GM21423 (cell line): ENCODE data around the gene NCF2.
"Not testable (repeated sequence)": the region's sequence is repeated elsewhere in the genome, so short reads cannot be mapped to it uniquely, and the experiment has no call there.

Experiments
- ATAC-seq: cut with Tn5 transposase; IDR thresholded peaks from one replicate; pipeline ENCODE4 v1.9.1; 2021; ENCODE audit warnings: mild to moderate bottlenecking, moderate library complexity; ENCODE audit not compliant: unreplicated experiment

NCF2 gene

GRCh38 chr1:183612975-183613374 is 22.7 kb upstream of the NCF2 start:
- ATAC-seq: not testable (repeated sequence)

- ATAC-seq: no peak
Measured at GRCh38 chr1:183612407-183612806, 22.1 kb upstream of the NCF2 start.

- no peak for ATAC-seq
Measured at GRCh38 chr1:183611021-183611420, 20.8 kb upstream of the NCF2 start.

GRCh38 chr1:183609759-183610452 is 19.6 kb upstream of the NCF2 start:
- no peak for ATAC-seq

GRCh38 chr1:183609313-183609712 is 19.1 kb upstream of the NCF2 start:
- ATAC-seq: no peak

- ATAC-seq: peak; percentile 36
Measured at GRCh38 chr1:183607322-183607980, 17.2 kb upstream of the NCF2 start.

GRCh38 chr1:183605904-183606303 is 15.6 kb upstream of the NCF2 start:
- no peak for ATAC-seq

- ATAC-seq: peak; percentile 20
Measured at GRCh38 chr1:183604815-183605214, 14.6 kb upstream of the NCF2 start.

GRCh38 chr1:183604038-183604808 is 14.0 kb upstream of the NCF2 start:
- peak; percentile 39 for ATAC-seq

- ATAC-seq: no peak
Measured at GRCh38 chr1:183602510-183602909, 12.3 kb upstream of the NCF2 start.

GRCh38 chr1:183600634-183601033 is 10.4 kb upstream of the NCF2 start:
- no peak for ATAC-seq

GRCh38 chr1:183600136-183600535 is 9.9 kb upstream of the NCF2 start:
- ATAC-seq: no peak

- peak; percentile 70 for ATAC-seq
Measured at GRCh38 chr1:183598386-183598785, 8.1 kb upstream of the NCF2 start.

GRCh38 chr1:183597656-183598347 is 7.5 kb upstream of the NCF2 start:
- no peak for ATAC-seq

- ATAC-seq: no peak
Measured at GRCh38 chr1:183596500-183596899, 6.2 kb upstream of the NCF2 start.

GRCh38 chr1:183595537-183595936 is 5.3 kb upstream of the NCF2 start:
- no peak for ATAC-seq

GRCh38 chr1:183593356-183593755 is 3.1 kb upstream of the NCF2 start:
- peak; percentile 50 for ATAC-seq

- ATAC-seq: no peak
Measured at GRCh38 chr1:183592733-183593132, 2.5 kb upstream of the NCF2 start.

- no peak for ATAC-seq
Measured at GRCh38 chr1:183589874-183590243, 400 bp downstream of the NCF2 start.

GRCh38 chr1:183589384-183589783 is 875 bp downstream of the NCF2 start:
- ATAC-seq: no peak

- no peak for ATAC-seq
Measured at GRCh38 chr1:183588827-183589226, 1.4 kb downstream of the NCF2 start.
